GM12801 (cell line): Measurements from ENCODE around the gene TMED4.

Source experiments
- CTCF ChIP-seq: IDR thresholded peaks from one replicate; pipeline ENCODE4 v1.5.1; 2011; ENCODE audit warnings: control low read depth; ENCODE audit not compliant: insufficient read length; ENCODE audit errors: extremely low read depth

The TMED4 gene

GRCh38 chr7:44539669-44540506, 42.1 kb downstream of the TMED4 start:
- TF ChIP-seq CTCF = no peak

- no peak for TF ChIP-seq CTCF
Measured at GRCh38 chr7:44538798-44539668, 43.0 kb downstream of the TMED4 start.

GRCh38 chr7:44538093-44538797, 43.8 kb downstream of the TMED4 start:
- TF ChIP-seq CTCF = no peak

GRCh38 chr7:44537442-44537841, 44.6 kb downstream of the TMED4 start:
- TF ChIP-seq CTCF = no peak

- no peak for TF ChIP-seq CTCF
Measured at GRCh38 chr7:44536090-44536489, 45.9 kb downstream of the TMED4 start.

GRCh38 chr7:44535348-44536064, 46.5 kb downstream of the TMED4 start:
- no peak for TF ChIP-seq CTCF
